CD4-positive, alpha-beta T cell (primary cell): ENCODE measurements around the gene KDM2B. TPM values are rescaled to one million over a fixed set of nuclear protein-coding genes. Genes with fewer than 3 reads are reported as not detected.

Experiments used
- ATAC-seq: fragments of 200-7000 bp; cut with Tn5 transposase; one replicate; pipeline ENCODE4 v1.10.0; 2022; ENCODE audit warnings: mild to moderate bottlenecking; ENCODE audit not compliant: poor library complexity
- CTCF ChIA-PET: fragments of 350-600 bp; sonication (Branson Sonifier 250); formaldehyde crosslinking; loops from one replicate; lab custom pipeline; 2021; ENCODE audit warnings: antibody characterized with exemption, inconsistent platforms; lab: Charles Lee
- POLR2A ChIA-PET: fragments of 350-600 bp; sonication (Branson Sonifier 250); formaldehyde crosslinking; loops from one replicate; lab custom pipeline; 2021; ENCODE audit warnings: antibody characterized with exemption, inconsistent platforms; lab: Charles Lee
- DNase-seq, 14 experiments: peaks; one replicate each; pipeline ENCODE4 v3.0.0-alpha.2; 2013 to 2020; ENCODE audit warnings: mixed read lengths in 2 of 14
- H3K27ac ChIP-seq, 2 donors: one replicate each; pipeline versions ENCODE4 v1.5.1 to v1.7.0; 2013; ENCODE audit warnings: low read length in 2 of 2, low read depth in 1 of 2, mild to moderate bottlenecking in 1 of 2
- H3K27me3 ChIP-seq, 2 experiments: 1 replicate in 1 of 2; 2 replicates in 1 of 2; pipeline versions ENCODE4 v1.6.1 to v1.7.0; 2013; ENCODE audit warnings: low read length in 2 of 2, control low read depth in 1 of 2, mild to moderate bottlenecking in 1 of 2, moderate library complexity in 1 of 2; ENCODE audit not compliant: insufficient read depth in 2 of 2, control insufficient read depth in 1 of 2
- H3K36me3 ChIP-seq: one replicate; pipeline ENCODE4 v1.6.1; 2013; ENCODE audit warnings: low read length, control low read depth; ENCODE audit not compliant: insufficient read depth
- H3K4me1 ChIP-seq: one replicate; pipeline ENCODE4 v1.6.1; 2013; ENCODE audit warnings: low read length, control low read depth; ENCODE audit not compliant: insufficient read depth
- H3K4me3 ChIP-seq: one replicate; pipeline ENCODE4 v1.5.1; 2013; ENCODE audit warnings: mild to moderate bottlenecking, low read length, moderate library complexity
- H3K9me3 ChIP-seq, 2 experiments: 1 replicate in 1 of 2; 2 replicates in 1 of 2; pipeline versions ENCODE4 v1.6.1 to v1.7.0; 2013; ENCODE audit warnings: low read length in 2 of 2, mild to moderate bottlenecking in 2 of 2, control low read depth in 1 of 2, moderate library complexity in 1 of 2; ENCODE audit not compliant: control insufficient read depth in 1 of 2, insufficient read depth in 1 of 2
- H3K27ac Mint-ChIP-seq: one replicate; pipeline ENCODE4 v1.8.0; 2020; ENCODE audit warnings: mixed read lengths
- H3K27me3 Mint-ChIP-seq: one replicate; pipeline ENCODE4 v1.8.0; 2021; ENCODE audit warnings: mixed read lengths
- H3K36me3 Mint-ChIP-seq: one replicate; pipeline ENCODE4 v1.8.0; 2021; ENCODE audit warnings: low read depth, mixed read lengths
- H3K4me1 Mint-ChIP-seq: one replicate; pipeline ENCODE4 v1.8.0; 2021; ENCODE audit warnings: low read depth, mixed read lengths
- H3K4me3 Mint-ChIP-seq: one replicate; pipeline ENCODE4 v1.8.0; 2020; ENCODE audit warnings: mild to moderate bottlenecking, mixed read lengths
- H3K9me3 Mint-ChIP-seq: one replicate; pipeline ENCODE4 v1.8.0; 2020; ENCODE audit warnings: mixed read lengths
- intact Hi-C, 2 experiments: fragments of 100-400 bp; cut with DNase I in 1 of 2; cut with micrococcal nuclease in 1 of 2; formaldehyde crosslinking; loops; one replicate each; pipeline versions ENCODE4 v1.15.1 to v1.9.0; 2023 to 2025; cut with DNase I, micrococcal nuclease
- total RNA-seq, 174 experiments: library from RNA in 2 of 174; stranded (reverse) in 2 of 174; gene quantifications; one replicate each; pipeline ENCODE4 v1.2.3 and lab custom pipeline; 2021 to 2026
- TF ChIP-seq, protein P1 (sequence below): fragments of 200-600 bp; IDR thresholded peaks from one replicate; pipeline ENCODE4 v1.8.0; 2022; ENCODE audit warnings: antibody characterized with exemption, mild to moderate bottlenecking

The KDM2B gene
- total RNA-seq, 2 experiments from 2014 or later, result 60.4 to 62.6 TPM

- TF ChIP-seq, protein P1, sequence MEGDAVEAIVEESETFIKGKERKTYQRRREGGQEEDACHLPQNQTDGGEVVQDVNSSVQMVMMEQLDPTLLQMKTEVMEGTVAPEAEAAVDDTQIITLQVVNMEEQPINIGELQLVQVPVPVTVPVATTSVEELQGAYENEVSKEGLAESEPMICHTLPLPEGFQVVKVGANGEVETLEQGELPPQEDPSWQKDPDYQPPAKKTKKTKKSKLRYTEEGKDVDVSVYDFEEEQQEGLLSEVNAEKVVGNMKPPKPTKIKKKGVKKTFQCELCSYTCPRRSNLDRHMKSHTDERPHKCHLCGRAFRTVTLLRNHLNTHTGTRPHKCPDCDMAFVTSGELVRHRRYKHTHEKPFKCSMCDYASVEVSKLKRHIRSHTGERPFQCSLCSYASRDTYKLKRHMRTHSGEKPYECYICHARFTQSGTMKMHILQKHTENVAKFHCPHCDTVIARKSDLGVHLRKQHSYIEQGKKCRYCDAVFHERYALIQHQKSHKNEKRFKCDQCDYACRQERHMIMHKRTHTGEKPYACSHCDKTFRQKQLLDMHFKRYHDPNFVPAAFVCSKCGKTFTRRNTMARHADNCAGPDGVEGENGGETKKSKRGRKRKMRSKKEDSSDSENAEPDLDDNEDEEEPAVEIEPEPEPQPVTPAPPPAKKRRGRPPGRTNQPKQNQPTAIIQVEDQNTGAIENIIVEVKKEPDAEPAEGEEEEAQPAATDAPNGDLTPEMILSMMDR, result peak; percentile 94
- POLR2A ChIA-PET, result interaction anchor here (0.6 kb wide), 1 partner anchor 180 kb away, joined by 4 read pairs; no protein-coding TSS in a partner anchor
- peaks cover 19% of the 10 kb centered on the region for H3K36me3 Mint-ChIP-seq
- peaks cover 19% of the 10 kb centered on the region for H3K36me3 ChIP-seq
- peaks cover 16% of the 10 kb centered on the region for H3K4me1 ChIP-seq
- no peak overlapping the region for H3K4me3 Mint-ChIP-seq
- DNase-seq (peak; percentile 44 to 86 (median 72)), ATAC-seq (peak; percentile 87)
- H3K9me3 Mint-ChIP-seq, result no peaks in the 10 kb centered on the region
- H3K4me1 Mint-ChIP-seq, result peaks cover 4% of the 10 kb centered on the region
- no peak overlapping the region for H3K4me3 ChIP-seq
- no peak overlapping the region for H3K27ac ChIP-seq
- intact Hi-C loops, result loop anchor here (1.0 to 10.0 kb wide), 6 partner anchors 33 to 272 kb away; partner anchors contain the start of gene ORAI1 (in 1 of the 2)
- H3K27me3 ChIP-seq, result no peaks in the 10 kb centered on the region
- peak overlapping the region; percentile 49 for H3K27ac Mint-ChIP-seq
- CTCF ChIA-PET, result interaction anchor here (0.6 to 2.3 kb wide), 9 partner anchors 8 to 1090 kb away, joined by 3 to 10 read pairs (median 3); no protein-coding TSS in a partner anchor
- no peaks in the 10 kb centered on the region for H3K9me3 ChIP-seq
- H3K27me3 Mint-ChIP-seq, result no peaks in the 10 kb centered on the region
Measured at GRCh38 chr12:121499929-121500793, 80.7 kb downstream of the KDM2B start.

- H3K4me3 ChIP-seq, result no peak overlapping the region
- no peak overlapping the region for H3K27ac Mint-ChIP-seq
- intact Hi-C loops, result loop anchor here in 1 of 2 experiments (2.0 kb wide), 1 partner anchor 129 kb away; no protein-coding TSS in a partner anchor
- H3K27me3 ChIP-seq, result no peaks in the 10 kb centered on the region
- no peaks in the 10 kb centered on the region for H3K9me3 ChIP-seq
- peaks cover 8% of the 10 kb centered on the region for H3K36me3 ChIP-seq
- no peak overlapping the region for H3K27ac ChIP-seq
- POLR2A ChIA-PET, result interaction anchor here (1.0 kb wide), 1 partner anchor 95 kb away, joined by 3 read pairs; no protein-coding TSS in a partner anchor
- peaks cover 20% of the 10 kb centered on the region for H3K36me3 Mint-ChIP-seq
- H3K27me3 Mint-ChIP-seq, result no peaks in the 10 kb centered on the region
- peaks cover 19% of the 10 kb centered on the region for H3K4me1 Mint-ChIP-seq
- H3K9me3 Mint-ChIP-seq, result no peaks in the 10 kb centered on the region
- H3K4me1 ChIP-seq, result peaks cover 18% of the 10 kb centered on the region
- TF ChIP-seq, protein P1, result no peak
- CTCF ChIA-PET, result interaction anchor here (1.2 kb wide), 1 partner anchor 95 kb away, joined by 3 read pairs; no protein-coding TSS in a partner anchor
- DNase-seq (no peak), ATAC-seq (no peak)
- H3K4me3 Mint-ChIP-seq, result no peak overlapping the region
Measured at GRCh38 chr12:121495746-121496145, 85.1 kb downstream of the KDM2B start.

- peak; percentile 41 to 80 (median 57) for DNase-seq
- H3K4me3 ChIP-seq, result no peak overlapping the region
- H3K36me3 ChIP-seq, result peaks cover 20% of the 10 kb centered on the region
- POLR2A ChIA-PET, result interaction anchor here (0.7 to 0.9 kb wide), 3 partner anchors 36 to 188 kb away, joined by 3 to 5 read pairs (median 3); partner anchors contain the start of gene ORAI1
- peaks cover 18% of the 10 kb centered on the region for H3K4me1 Mint-ChIP-seq
- TF ChIP-seq, protein P1, result peak; percentile 79
- H3K27me3 ChIP-seq, result no peaks in the 10 kb centered on the region
- no peak overlapping the region for H3K27ac ChIP-seq
- no peak overlapping the region for H3K27ac Mint-ChIP-seq
- no peaks in the 10 kb centered on the region for H3K9me3 ChIP-seq
- peaks cover 14% of the 10 kb centered on the region for H3K4me1 ChIP-seq
- peaks cover 21% of the 10 kb centered on the region for H3K36me3 Mint-ChIP-seq
- no peaks in the 10 kb centered on the region for H3K9me3 Mint-ChIP-seq
- CTCF ChIA-PET, result interaction anchor here (0.8 to 2.3 kb wide), 11 partner anchors 8 to 192 kb away, joined by 3 to 8 read pairs (median 3); partner anchors contain the start of gene ORAI1
- peak; percentile 63 for ATAC-seq
- intact Hi-C loops, result loop anchor here in 1 of 2 experiments (2.0 kb wide), 1 partner anchor 131 kb away; no protein-coding TSS in a partner anchor
- no peak overlapping the region for H3K4me3 Mint-ChIP-seq
- H3K27me3 Mint-ChIP-seq, result no peaks in the 10 kb centered on the region
Measured at GRCh38 chr12:121494093-121494787, 86.6 kb downstream of the KDM2B start.
